ENCODE data around the gene SUSD5.

SUSD5 gene

DNA sequence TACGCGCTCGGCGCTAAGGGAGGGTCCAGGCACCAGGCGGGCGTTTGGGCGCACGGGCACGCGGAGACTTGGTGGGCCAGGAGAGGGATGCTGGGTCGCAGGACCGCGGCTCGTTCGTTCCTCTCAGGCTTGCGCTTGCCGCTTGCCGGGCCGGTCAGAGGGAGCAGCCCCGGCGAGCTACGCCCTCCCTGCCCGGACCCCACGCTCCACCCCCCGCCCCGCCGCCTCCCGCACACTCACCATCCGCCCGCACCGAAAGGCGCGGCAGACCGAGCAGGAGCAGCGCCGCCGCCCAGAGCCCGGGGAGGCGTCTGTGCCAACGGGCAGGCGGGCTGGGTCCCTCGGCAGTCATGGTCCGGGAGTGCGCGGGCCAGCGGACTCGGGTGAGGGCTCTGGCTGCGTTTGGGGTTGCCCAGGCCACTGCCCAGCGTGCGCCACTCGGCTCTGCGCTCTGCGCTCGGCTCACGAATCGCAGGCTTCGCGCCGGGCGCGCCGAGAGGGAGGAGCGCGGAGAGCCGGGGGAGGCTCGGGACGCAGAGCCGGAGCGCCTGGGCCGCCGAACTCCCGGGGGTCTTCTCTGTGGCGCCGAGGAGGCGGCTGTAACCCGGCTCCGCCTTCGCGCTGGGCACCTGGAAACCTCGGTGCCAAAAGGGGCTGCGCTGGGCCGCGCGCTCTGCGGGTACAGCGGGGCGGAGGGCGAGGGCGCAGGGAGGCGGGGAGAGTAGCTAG lies at the start of gene SUSD5:
Gene SUSD5, minus strand, starts transcription at position 365 of the 729 bp plus-strand sequence. Its CDS starts 13 bp downstream, at position 352.
- Mint-ChIP-seq H3K9me3 (no peaks in the 10 kb centered on the region), H3K4me3 (no peak within 1 kb of the TSS), H3K27me3 (peaks cover 61% of the 10 kb centered on the region), H3K36me3 (ENCODE audit: low read depth) (no peaks in the 10 kb centered on the region), H3K4me1 (ENCODE audit: low read depth) (peaks cover 10% of the 10 kb centered on the region), H3K27ac (no peak within 1 kb of the TSS)
- intact Hi-C loops (cut with micrococcal nuclease) = no loop called here

DNA sequence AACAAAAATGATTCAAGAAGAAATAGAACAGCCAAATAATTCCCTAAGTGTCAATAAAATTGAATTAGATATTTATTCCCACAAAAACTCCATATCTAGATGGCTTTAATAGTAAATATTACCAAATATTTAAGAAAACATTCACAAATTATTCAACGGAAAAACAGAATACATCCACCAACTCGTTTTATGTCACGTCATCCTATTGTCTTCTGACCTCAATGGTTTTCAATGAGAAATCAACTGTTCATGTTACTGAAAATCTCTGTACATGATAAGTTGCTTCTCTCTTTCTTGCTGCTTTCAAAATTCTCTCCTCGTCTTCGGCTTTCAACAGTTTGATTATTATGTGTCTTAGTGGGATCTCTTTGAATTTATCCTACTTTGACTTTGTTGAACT lies 41.5 kb upstream of the SUSD5 start:
- Mint-ChIP-seq H3K36me3 (ENCODE audit: low read depth) (no peaks in the 10 kb centered on the region), H3K4me3 (no peak overlapping the region), H3K27ac (no peak overlapping the region), H3K27me3 (peaks cover 2% of the 10 kb centered on the region), H3K9me3 (peaks cover 15% of the 10 kb centered on the region), H3K4me1 (ENCODE audit: low read depth) (no peaks in the 10 kb centered on the region)
- intact Hi-C loops (cut with micrococcal nuclease) = no loop called here

DNA sequence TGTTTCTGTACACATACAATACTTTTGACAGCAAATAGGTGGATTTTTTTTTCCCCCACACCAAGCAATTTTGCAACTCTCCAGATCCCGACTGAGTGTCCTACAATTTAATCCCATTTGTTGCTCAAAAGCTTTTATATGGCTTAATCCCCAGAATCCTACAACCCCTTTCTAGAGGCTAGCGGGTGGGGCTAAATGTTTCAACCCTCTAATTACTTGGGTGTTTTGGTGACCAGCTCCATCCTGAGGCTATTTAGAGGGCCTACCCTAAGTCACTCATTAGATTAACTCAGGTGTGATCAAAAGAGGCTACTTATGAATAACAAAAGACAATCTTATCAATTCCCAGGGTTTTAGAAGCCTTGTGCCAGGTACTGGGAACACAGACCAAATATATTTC lies 37.6 kb upstream of the SUSD5 start:
- Mint-ChIP-seq H3K27me3 (no peaks in the 10 kb centered on the region), H3K9me3 (no peaks in the 10 kb centered on the region), H3K4me3 (no peak overlapping the region), H3K27ac (no peak overlapping the region), H3K4me1 (ENCODE audit: low read depth) (no peaks in the 10 kb centered on the region), H3K36me3 (ENCODE audit: low read depth) (no peaks in the 10 kb centered on the region)
- intact Hi-C loops (cut with micrococcal nuclease) = no loop called here

DNA sequence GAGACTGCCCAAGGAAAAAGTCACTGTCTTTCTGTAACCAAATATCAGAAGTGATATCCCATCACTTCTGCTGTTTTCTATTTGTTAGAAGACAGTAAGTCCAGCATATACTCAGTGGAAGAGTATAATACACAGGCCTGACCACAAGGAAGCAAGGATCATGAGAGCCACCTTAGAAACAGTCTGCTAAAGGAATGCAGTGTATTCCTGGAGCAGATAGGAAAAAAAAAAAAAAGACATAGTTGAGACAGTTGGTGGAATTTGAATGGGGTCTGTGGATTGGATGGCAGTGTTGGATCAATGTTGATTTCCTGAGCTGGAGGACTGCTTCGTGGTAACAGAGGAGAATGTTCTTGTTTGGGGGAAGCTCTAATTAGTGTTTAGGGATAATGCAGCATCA lies 32.1 kb upstream of the SUSD5 start:
- Mint-ChIP-seq H3K27me3 (no peaks in the 10 kb centered on the region), H3K4me1 (ENCODE audit: low read depth) (no peaks in the 10 kb centered on the region), H3K36me3 (ENCODE audit: low read depth) (no peaks in the 10 kb centered on the region), H3K27ac (no peak overlapping the region), H3K4me3 (no peak overlapping the region), H3K9me3 (no peaks in the 10 kb centered on the region)
- intact Hi-C loops (cut with micrococcal nuclease) = loop anchor here (5.0 kb wide), 1 partner anchor 118 kb away; no protein-coding TSS in a partner anchor

DNA sequence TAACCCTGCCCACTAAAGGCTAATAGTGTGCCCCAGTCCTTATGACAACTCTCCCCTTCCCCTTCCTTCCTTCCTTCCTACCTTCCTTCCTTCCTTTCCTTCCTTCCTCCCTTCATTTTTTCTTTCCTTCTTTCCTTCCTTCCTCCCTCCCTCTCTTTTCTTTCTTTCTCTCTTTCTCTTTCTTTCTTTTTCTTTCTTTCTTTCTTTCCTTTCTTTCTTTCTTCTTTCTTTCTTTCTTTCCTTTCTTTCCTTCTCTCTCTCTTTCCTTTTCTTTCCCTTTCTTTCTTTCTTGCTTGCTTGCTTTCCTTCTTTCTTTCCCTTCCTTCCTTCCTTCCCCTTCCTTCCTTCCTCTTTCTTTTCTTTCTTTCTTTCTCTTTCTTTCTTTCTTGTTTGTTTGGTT lies 28.2 kb upstream of the SUSD5 start:
- Mint-ChIP-seq H3K27ac (no peak overlapping the region), H3K4me3 (no peak overlapping the region), H3K36me3 (ENCODE audit: low read depth) (no peaks in the 10 kb centered on the region), H3K9me3 (no peaks in the 10 kb centered on the region), H3K27me3 (no peaks in the 10 kb centered on the region), H3K4me1 (ENCODE audit: low read depth) (no peaks in the 10 kb centered on the region)
- intact Hi-C loops (cut with micrococcal nuclease) = no loop called here

DNA sequence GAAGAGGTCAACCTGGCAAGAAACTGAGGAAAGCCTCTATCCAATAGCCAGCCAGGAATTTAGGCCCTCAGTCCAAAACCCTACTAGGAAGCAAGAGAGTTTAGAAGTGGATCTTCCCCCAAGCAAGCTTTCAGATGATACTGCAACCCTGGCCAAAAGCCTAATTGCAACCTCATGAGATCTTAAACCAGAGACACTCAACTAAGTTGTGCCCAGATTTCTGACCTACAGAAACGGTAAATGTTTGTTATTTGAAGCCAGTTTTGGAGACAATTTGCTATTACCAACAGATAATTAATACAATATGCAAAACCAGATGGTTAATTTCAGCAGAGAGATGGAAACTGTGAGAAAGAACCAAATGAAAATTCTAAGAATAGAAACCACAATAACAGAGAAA lies 21.7 kb upstream of the SUSD5 start:
- Mint-ChIP-seq H3K4me3 (no peak overlapping the region), H3K27me3 (peaks cover 10% of the 10 kb centered on the region), H3K4me1 (ENCODE audit: low read depth) (no peaks in the 10 kb centered on the region), H3K9me3 (no peaks in the 10 kb centered on the region), H3K36me3 (ENCODE audit: low read depth) (no peaks in the 10 kb centered on the region), H3K27ac (no peak overlapping the region)
- intact Hi-C loops (cut with micrococcal nuclease) = no loop called here

DNA sequence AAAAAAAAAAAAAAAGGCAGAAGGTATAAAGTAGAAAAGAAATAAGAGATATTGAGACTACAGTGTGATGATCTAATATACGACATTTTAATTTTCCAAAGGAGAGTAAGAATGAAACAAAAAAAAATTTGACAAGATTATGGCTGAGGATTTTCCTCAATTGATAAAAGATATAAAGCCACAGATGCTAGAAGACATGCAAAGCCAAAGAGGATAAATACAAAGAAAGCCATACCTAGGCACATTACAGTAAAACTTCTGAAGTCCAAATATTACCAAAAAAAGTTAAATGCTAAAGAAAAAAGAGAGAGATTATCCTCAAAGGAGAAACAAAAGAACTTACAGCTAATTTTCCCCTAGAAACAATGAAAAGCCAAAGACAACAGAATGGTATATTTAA lies 20.3 kb upstream of the SUSD5 start:
- no peaks in the 10 kb centered on the region for H3K4me1 Mint-ChIP-seq (ENCODE audit: low read depth)
- no peak overlapping the region for H3K27ac Mint-ChIP-seq
- peaks cover 10% of the 10 kb centered on the region for H3K27me3 Mint-ChIP-seq
- no peaks in the 10 kb centered on the region for H3K36me3 Mint-ChIP-seq (ENCODE audit: low read depth)
- H3K9me3 Mint-ChIP-seq = no peaks in the 10 kb centered on the region
- intact Hi-C loops (cut with micrococcal nuclease) = no loop called here
- H3K4me3 Mint-ChIP-seq = no peak overlapping the region

DNA sequence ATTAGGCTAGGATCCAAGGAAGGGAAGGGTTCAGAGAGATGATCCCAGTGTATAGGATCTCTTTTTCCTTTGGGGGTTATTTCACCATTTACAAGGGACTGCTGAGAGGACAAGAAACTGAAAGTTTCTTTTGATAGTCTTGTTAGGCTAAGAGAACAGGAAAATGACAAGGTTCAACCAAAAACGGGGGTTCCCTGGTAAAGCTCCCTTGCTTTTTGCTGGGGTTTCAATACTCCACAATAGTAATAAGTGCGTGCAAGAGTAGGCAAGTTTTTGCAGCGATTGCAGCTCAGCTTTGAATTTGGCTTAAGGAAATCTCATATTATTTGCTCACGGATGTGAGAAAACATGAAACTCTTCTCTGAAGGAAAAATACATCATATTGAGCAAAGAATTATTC lies 18.8 kb upstream of the SUSD5 start:
- no peak overlapping the region for H3K27ac Mint-ChIP-seq
- H3K4me1 Mint-ChIP-seq (ENCODE audit: low read depth) = no peaks in the 10 kb centered on the region
- H3K27me3 Mint-ChIP-seq = peaks cover 10% of the 10 kb centered on the region
- intact Hi-C loops (cut with micrococcal nuclease) = no loop called here
- no peaks in the 10 kb centered on the region for H3K36me3 Mint-ChIP-seq (ENCODE audit: low read depth)
- no peak overlapping the region for H3K4me3 Mint-ChIP-seq
- no peaks in the 10 kb centered on the region for H3K9me3 Mint-ChIP-seq

DNA sequence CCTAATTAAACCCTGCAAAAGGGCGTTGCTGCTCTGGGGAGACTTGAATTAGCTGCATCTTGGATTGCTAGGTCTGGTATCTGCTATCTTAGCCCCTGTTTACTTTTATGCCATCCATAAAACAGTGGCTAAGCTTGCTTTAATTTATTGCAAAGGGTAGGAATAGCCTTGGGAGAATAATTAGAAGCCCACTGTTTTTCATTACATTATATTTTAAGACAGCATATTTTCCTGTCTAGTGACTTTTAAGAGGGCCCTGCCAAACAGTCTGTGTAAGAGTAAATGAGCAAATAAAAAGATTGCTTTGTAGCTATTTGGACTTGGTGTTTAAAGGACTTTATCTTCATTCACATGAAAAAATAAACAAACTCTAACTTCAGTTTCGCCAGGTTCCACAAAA lies 17.4 kb upstream of the SUSD5 start:
- no peaks in the 10 kb centered on the region for H3K4me1 Mint-ChIP-seq (ENCODE audit: low read depth)
- no peaks in the 10 kb centered on the region for H3K9me3 Mint-ChIP-seq
- no peak overlapping the region for H3K4me3 Mint-ChIP-seq
- no peak overlapping the region for H3K27ac Mint-ChIP-seq
- peaks cover 10% of the 10 kb centered on the region for H3K27me3 Mint-ChIP-seq
- intact Hi-C loops (cut with micrococcal nuclease) = no loop called here
- H3K36me3 Mint-ChIP-seq (ENCODE audit: low read depth) = no peaks in the 10 kb centered on the region

DNA sequence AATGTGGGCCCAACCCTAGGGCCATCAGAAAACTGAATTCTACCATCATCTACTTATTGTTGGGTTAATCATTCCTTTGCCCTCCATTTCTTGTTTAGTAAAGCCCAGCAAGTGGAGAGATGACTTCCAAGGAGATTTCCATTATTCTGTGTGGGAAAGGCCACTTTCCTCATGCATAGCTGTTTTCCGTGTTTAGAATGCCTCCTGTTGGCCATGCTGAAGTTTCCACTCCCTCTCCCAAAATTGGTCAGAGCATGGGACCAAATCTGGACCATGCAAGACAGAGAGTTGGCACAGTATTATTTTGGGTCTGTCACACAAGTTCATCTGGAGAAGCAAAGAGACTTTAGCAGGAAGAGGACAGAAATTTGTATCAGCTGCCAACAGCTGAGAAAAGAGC lies 15.3 kb upstream of the SUSD5 start:
- no peaks in the 10 kb centered on the region for H3K4me1 Mint-ChIP-seq (ENCODE audit: low read depth)
- intact Hi-C loops (cut with micrococcal nuclease) = no loop called here
- H3K9me3 Mint-ChIP-seq = no peaks in the 10 kb centered on the region
- no peak overlapping the region for H3K27ac Mint-ChIP-seq
- peaks cover 4% of the 10 kb centered on the region for H3K27me3 Mint-ChIP-seq
- no peak overlapping the region for H3K4me3 Mint-ChIP-seq
- H3K36me3 Mint-ChIP-seq (ENCODE audit: low read depth) = no peaks in the 10 kb centered on the region

DNA sequence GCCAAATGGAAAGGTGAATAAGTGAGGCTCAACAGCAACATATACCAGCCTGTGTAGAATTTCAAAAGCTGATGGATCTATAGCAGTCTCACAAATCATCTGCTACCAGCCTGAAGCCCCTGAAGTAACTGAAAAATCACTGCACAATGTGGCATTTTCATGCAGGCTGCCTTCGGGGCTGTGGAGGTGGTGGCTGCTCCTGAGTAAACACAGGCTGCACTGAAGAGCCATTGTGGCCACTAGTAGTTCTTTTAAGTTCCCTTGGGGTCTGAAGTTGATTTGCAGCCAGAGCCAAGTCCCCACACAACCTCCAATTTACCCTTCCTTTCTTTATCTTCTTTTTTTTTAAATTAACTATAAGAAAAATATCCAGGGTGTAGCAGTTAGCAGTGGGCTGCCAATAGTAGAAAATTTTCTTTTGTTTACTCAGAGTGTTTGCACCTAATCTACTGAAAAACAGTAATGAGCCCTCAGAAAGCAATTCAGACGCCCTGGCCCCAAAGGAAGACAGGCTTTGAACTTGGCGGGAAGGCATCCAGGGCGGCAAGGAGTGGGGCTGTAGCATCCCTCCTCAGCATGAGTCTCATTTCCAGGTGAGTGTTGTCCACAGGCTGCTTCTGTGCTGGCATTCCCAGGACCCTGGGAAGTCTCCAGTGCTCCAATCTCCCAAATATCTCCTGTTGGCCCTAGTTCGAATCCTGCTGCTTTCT lies 13.3 kb upstream of the SUSD5 start:
- Mint-ChIP-seq H3K9me3 (no peaks in the 10 kb centered on the region), H3K36me3 (ENCODE audit: low read depth) (no peaks in the 10 kb centered on the region), H3K27me3 (peaks cover 7% of the 10 kb centered on the region), H3K4me1 (ENCODE audit: low read depth) (no peaks in the 10 kb centered on the region), H3K4me3 (no peak overlapping the region), H3K27ac (no peak overlapping the region)
- intact Hi-C loops (cut with micrococcal nuclease) = no loop called here

DNA sequence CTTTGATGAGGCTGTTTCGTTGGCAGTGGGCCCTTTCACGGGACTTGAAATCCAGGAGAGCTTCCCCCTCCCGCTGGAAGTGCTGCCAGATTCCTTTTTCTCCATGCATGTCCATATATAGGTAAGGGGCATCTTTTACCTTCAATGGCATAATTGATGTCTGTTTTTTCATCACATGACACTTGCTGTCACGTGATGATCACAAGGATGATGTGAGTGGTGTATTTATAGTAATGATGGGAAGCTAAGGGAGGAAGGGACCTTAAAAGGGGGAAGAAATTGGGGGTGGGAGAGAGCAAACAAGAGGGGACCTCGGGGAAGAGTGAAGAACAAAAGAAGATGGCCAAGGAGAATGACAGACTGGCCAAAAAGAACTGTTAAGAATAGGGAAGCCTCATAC lies 11.3 kb upstream of the SUSD5 start:
- peaks cover 5% of the 10 kb centered on the region for H3K27me3 Mint-ChIP-seq
- no peaks in the 10 kb centered on the region for H3K4me1 Mint-ChIP-seq (ENCODE audit: low read depth)
- H3K27ac Mint-ChIP-seq = no peak overlapping the region
- no peak overlapping the region for H3K4me3 Mint-ChIP-seq
- intact Hi-C loops (cut with micrococcal nuclease) = no loop called here
- no peaks in the 10 kb centered on the region for H3K36me3 Mint-ChIP-seq (ENCODE audit: low read depth)
- H3K9me3 Mint-ChIP-seq = no peaks in the 10 kb centered on the region

DNA sequence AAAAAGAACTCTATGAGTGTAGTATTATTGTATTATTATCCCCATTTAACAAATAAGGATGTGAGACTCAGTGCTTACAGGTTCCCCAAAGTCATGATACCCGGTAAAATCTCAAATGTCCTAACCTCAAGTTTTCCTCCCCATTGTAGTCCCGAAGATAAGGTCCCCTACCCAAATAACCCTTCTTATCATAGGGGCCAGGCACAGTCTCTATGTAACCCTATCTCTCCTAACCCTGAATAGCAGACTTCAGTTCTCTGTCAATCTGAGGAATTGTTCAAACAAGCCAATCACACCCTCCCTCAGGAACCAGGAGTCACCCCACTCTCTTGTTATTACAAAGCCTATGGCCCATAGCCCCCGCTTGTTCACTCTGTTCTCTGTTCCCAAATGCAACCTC lies 10.5 kb upstream of the SUSD5 start:
- Mint-ChIP-seq H3K27ac (no peak overlapping the region), H3K9me3 (no peaks in the 10 kb centered on the region), H3K27me3 (peaks cover 5% of the 10 kb centered on the region), H3K4me3 (no peak overlapping the region), H3K36me3 (ENCODE audit: low read depth) (no peaks in the 10 kb centered on the region), H3K4me1 (ENCODE audit: low read depth) (no peaks in the 10 kb centered on the region)
- intact Hi-C loops (cut with micrococcal nuclease) = no loop called here

DNA sequence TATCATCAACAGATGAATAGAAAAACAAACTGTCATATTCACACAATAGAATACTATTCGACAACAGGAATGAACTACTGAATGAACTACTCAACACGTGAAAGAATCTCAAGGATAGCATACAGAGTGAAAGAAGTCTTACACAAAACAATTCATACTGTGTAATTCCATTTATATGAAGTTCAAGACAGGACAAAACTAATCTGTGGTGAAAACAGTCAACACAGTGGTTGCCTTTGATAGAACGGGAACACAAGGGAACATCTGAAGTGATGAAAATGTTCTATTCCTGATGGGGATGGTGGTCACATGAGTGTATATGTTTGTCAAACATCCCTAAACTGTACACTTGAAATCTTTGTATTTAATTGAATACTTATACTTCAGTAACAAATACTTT lies 2.6 kb upstream of the SUSD5 start:
- Mint-ChIP-seq H3K9me3 (no peaks in the 10 kb centered on the region), H3K4me1 (ENCODE audit: low read depth) (peaks cover 10% of the 10 kb centered on the region), H3K4me3 (no peak overlapping the region), H3K27me3 (peaks cover 47% of the 10 kb centered on the region), H3K36me3 (ENCODE audit: low read depth) (no peaks in the 10 kb centered on the region), H3K27ac (no peak overlapping the region)
- intact Hi-C loops (cut with micrococcal nuclease) = no loop called here

DNA sequence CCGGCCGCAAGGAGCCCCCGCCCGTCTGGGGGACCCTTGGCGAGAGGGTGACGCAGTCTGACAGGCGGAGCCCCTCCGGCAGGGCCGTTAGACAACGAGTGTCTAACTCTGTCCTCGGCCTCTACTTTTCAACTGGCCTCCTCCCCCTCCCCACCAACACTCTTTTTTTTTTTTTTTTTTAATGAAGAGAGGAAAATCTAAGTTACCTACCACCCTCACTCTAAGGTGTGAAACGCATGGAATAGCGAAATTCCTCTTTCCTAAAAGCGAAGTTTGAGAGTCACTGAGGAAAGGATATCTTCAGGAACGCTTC lies 521 bp upstream of the SUSD5 start:
- H3K4me1 Mint-ChIP-seq (ENCODE audit: low read depth) = peaks cover 10% of the 10 kb centered on the region
- H3K27ac Mint-ChIP-seq = no peak overlapping the region
- H3K9me3 Mint-ChIP-seq = no peaks in the 10 kb centered on the region
- no peaks in the 10 kb centered on the region for H3K36me3 Mint-ChIP-seq (ENCODE audit: low read depth)
- H3K27me3 Mint-ChIP-seq = peaks cover 61% of the 10 kb centered on the region
- no peak overlapping the region for H3K4me3 Mint-ChIP-seq
- intact Hi-C loops (cut with micrococcal nuclease) = no loop called here

Data from dendritic cell treated with granulocyte-macrophage colony-stimulating factor and Interleukin-4, amounts not matched to agents 40 ng/mL and 50 ng/mL, for 4 days (primary cell).